Measurements from ENCODE around the gene MSMP.

- TF ChIP-seq POLR2A (IDR thresholded peaks at IDR 0.05; ENCODE audit: low read depth, low read length) (no peak), CTCF (IDR thresholded peaks at IDR 0.05; ENCODE audit: extremely low read depth in 1 of 2, insufficient read depth in 1 of 2, low read depth in 1 of 2, low read length in 2 of 2) (no peak), EZH2 (IDR thresholded peaks at IDR 0.05; ENCODE audit: borderline replicate concordance, low read depth, low read length, severe bottlenecking) (no peak), JUN (IDR thresholded peaks at IDR 0.05; ENCODE audit: borderline replicate concordance, insufficient read depth, insufficient read length, low read depth) (peak; percentile 47)
Measured at GRCh38 chr9:35797311-35798109, 43.4 kb upstream of the MSMP start.
